Ascending aorta (tissue), 2 donors: Measurements from ENCODE around the gene CIT. TPM values are rescaled to one million over a fixed set of nuclear protein-coding genes. Genes with fewer than 3 reads are reported as not detected.

Experiments
- DNase-seq, 2 donors: peaks; one replicate each; pipeline ENCODE4 v3.0.0-alpha.2; 2019; ENCODE audit warnings: low spot score in 2 of 2
- H3K27ac ChIP-seq, 2 donors: fragments of 200-600 bp; sonication (generic); one replicate each; pipeline ENCODE4 v1.5.1; 2016 to 2017; ENCODE audit warnings: mild to moderate bottlenecking in 1 of 2
- H3K27me3 ChIP-seq: fragments of 200-600 bp; sonication (generic); one replicate; pipeline ENCODE4 v1.5.1; 2017
- H3K36me3 ChIP-seq, 2 donors: fragments of 200-600 bp; sonication (generic); one replicate each; pipeline ENCODE4 v1.5.1; 2016
- H3K4me1 ChIP-seq, 2 donors: fragments of 200-600 bp; sonication (generic); one replicate each; pipeline ENCODE4 v1.5.1; 2016 to 2017; ENCODE audit warnings: mild to moderate bottlenecking in 1 of 2
- H3K4me3 ChIP-seq, 2 donors: fragments of 200-600 bp; sonication (generic); one replicate each; pipeline ENCODE4 v1.5.1; 2016 to 2017; ENCODE audit warnings: mild to moderate bottlenecking in 1 of 2
- H3K9me3 ChIP-seq, 2 donors: fragments of 200-600 bp; sonication (generic); one replicate each; pipeline ENCODE4 v1.5.1; 2016
- intact Hi-C: fragments of 100-400 bp; cut with DNase I; formaldehyde crosslinking; loops from one replicate; pipeline ENCODE4 v1.15.1; 2023
- total RNA-seq: library from RNA; depleted of rRNA; stranded (reverse); fragments of >200 nt; gene quantifications from one replicate; pipeline ENCODE4 v1.1.0, GENCODE V29; 2016
- TF ChIP-seq, protein P1 (sequence below), 3 experiments: fragments of 200-600 bp in 2 of 3; fragments of 450-650 bp in 1 of 3; sonication (generic) in 2 of 3; IDR thresholded peaks; one replicate each; pipeline ENCODE4 v1.5.1; 2016 to 2019; ENCODE audit warnings: antibody characterized with exemption in 3 of 3, mild to moderate bottlenecking in 1 of 3, moderate library complexity in 1 of 3

CIT gene
- total RNA-seq, 1 donor from 2014 or later: 1.2 TPM

DNA sequence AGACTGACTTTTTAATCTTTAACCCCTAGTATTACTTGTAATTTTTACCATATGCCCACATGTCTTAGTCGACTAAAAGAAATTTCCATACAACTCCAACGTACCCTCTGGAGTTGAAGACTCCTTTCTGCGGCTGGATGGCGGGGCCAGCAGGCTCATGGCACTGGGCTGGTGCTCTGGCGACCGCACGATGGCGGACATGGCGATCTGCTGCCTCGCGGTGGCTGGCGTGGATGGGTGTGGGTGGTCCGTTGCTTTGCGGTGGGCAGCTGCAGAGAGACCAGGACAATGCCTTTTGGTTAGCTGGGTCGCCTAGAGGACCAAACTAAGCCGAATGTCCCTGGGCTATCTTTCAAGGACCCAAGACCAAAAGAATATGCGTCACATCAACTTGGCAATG is 159.0 kb downstream of the CIT start:
- H3K27me3 ChIP-seq: no peaks in the 10 kb centered on the region
- no peaks in the 10 kb centered on the region for H3K9me3 ChIP-seq
- TF ChIP-seq, protein P1, sequence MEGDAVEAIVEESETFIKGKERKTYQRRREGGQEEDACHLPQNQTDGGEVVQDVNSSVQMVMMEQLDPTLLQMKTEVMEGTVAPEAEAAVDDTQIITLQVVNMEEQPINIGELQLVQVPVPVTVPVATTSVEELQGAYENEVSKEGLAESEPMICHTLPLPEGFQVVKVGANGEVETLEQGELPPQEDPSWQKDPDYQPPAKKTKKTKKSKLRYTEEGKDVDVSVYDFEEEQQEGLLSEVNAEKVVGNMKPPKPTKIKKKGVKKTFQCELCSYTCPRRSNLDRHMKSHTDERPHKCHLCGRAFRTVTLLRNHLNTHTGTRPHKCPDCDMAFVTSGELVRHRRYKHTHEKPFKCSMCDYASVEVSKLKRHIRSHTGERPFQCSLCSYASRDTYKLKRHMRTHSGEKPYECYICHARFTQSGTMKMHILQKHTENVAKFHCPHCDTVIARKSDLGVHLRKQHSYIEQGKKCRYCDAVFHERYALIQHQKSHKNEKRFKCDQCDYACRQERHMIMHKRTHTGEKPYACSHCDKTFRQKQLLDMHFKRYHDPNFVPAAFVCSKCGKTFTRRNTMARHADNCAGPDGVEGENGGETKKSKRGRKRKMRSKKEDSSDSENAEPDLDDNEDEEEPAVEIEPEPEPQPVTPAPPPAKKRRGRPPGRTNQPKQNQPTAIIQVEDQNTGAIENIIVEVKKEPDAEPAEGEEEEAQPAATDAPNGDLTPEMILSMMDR (IDR thresholded peaks at IDR 0.05): no peak
- no peaks in the 10 kb centered on the region for H3K4me1 ChIP-seq
- H3K4me3 ChIP-seq: no peak overlapping the region
- H3K36me3 ChIP-seq: no peaks in the 10 kb centered on the region
- no peak for DNase-seq
- intact Hi-C loops: no loop called here
- no peak overlapping the region for H3K27ac ChIP-seq

- Histone ChIP-seq H3K9me3 (no peaks in the 10 kb centered on the region), H3K4me3 (no peak overlapping the region), H3K4me1 (no peaks in the 10 kb centered on the region), H3K27me3 (no peaks in the 10 kb centered on the region), H3K27ac (no peak overlapping the region), H3K36me3 (no peaks in the 10 kb centered on the region)
- intact Hi-C loops: no loop called here
- no peak for DNase-seq
- TF ChIP-seq, protein P1 (IDR thresholded peaks at IDR 0.05): no peak
Observed at GRCh38 chr12:119715268-119715620, 161.9 kb downstream of the CIT start.

- intact Hi-C loops: no loop called here
- no peak overlapping the region for H3K4me3 ChIP-seq
- H3K27me3 ChIP-seq: no peaks in the 10 kb centered on the region
- no peak overlapping the region for H3K27ac ChIP-seq
- TF ChIP-seq, protein P1 (IDR thresholded peaks at IDR 0.05): no peak
- H3K9me3 ChIP-seq: no peaks in the 10 kb centered on the region
- DNase-seq: no peak
- no peaks in the 10 kb centered on the region for H3K4me1 ChIP-seq
- H3K36me3 ChIP-seq: no peaks in the 10 kb centered on the region
Observed at GRCh38 chr12:119714614-119715267, 162.4 kb downstream of the CIT start.

DNA sequence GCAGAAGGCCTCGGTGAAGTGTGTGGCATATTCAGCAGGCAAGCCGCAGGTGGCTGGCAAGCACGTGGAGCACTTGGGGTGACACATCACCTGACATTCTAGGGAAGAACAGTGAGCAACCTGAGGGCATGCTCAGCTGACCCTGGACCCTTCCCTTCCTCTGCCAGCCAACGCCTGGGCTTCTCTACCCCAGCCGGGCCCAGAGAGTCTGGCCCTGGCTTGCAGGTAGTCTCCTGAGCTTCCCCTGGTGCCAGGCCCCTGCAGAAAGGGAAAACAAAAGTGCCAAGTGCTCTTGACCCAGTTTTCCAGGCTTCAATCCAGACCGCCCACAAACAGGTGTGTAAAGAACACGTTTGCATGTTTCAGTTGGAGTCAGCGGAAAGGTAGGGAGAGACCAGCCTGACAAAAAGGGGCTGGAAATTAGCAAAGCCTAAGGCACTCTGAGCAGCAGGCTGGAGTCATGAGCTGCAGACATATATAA is 163.5 kb downstream of the CIT start:
- no peaks in the 10 kb centered on the region for H3K27me3 ChIP-seq
- no peak for DNase-seq
- no peak overlapping the region for H3K4me3 ChIP-seq
- TF ChIP-seq, protein P1 (IDR thresholded peaks at IDR 0.05): no peak
- H3K9me3 ChIP-seq: no peaks in the 10 kb centered on the region
- H3K36me3 ChIP-seq: no peaks in the 10 kb centered on the region
- H3K4me1 ChIP-seq: no peaks in the 10 kb centered on the region
- no peak overlapping the region for H3K27ac ChIP-seq
- intact Hi-C loops: no loop called here

DNA sequence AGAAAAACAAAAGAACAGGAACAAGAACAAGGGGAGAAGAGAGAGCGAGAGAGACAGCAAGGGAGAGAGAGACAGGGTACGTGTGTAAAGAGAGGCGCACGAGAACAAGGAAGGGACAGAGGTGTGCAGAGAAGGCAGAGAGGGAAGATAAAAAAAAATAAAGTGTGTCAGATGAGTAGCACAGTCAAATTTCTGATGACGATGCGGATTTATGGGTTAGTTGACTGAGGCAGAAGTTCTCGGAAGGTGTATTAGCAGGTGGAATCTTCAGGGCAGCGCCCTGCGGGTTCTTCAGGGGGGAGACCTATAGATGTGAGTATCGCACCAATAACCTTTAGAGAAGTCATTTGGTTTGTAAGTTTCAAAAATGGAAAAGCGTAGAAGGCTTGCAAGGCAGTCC is 164.4 kb downstream of the CIT start:
- Histone ChIP-seq H3K27me3 (no peaks in the 10 kb centered on the region), H3K9me3 (no peaks in the 10 kb centered on the region), H3K4me3 (no peak overlapping the region), H3K4me1 (no peaks in the 10 kb centered on the region), H3K36me3 (no peaks in the 10 kb centered on the region), H3K27ac (no peak overlapping the region)
- intact Hi-C loops: no loop called here
- TF ChIP-seq, protein P1 (IDR thresholded peaks at IDR 0.05): no peak
- no peak for DNase-seq

- H3K9me3 ChIP-seq: no peaks in the 10 kb centered on the region
- H3K4me1 ChIP-seq: no peaks in the 10 kb centered on the region
- H3K27me3 ChIP-seq: no peaks in the 10 kb centered on the region
- TF ChIP-seq, protein P1 (IDR thresholded peaks at IDR 0.05): no peak
- no peak overlapping the region for H3K4me3 ChIP-seq
- no peak overlapping the region for H3K27ac ChIP-seq
- no peak for DNase-seq
- no peaks in the 10 kb centered on the region for H3K36me3 ChIP-seq
- intact Hi-C loops: no loop called here
Observed at GRCh38 chr12:119711693-119712092, 165.4 kb downstream of the CIT start.
